Tibial nerve (tissue), 4 donors: ENCODE data around the gene TOR2A.

ENCODE experiments used
- EP300 ChIP-seq, 2 donors: sonication (generic); formaldehyde crosslinking; IDR thresholded peaks; one replicate each; pipeline ENCODE4 v1.6.1; 2017; ENCODE audit warnings: antibody characterized with exemption in 2 of 2, mild to moderate bottlenecking in 1 of 2
- TF ChIP-seq, protein P1 (sequence below), 5 experiments: fragments of 200-600 bp in 3 of 5; fragments of 450-650 bp in 2 of 5; sonication (generic) in 3 of 5; IDR thresholded peaks; one replicate each; pipeline ENCODE4 v1.5.1; 2016 to 2019; ENCODE audit warnings: antibody characterized with exemption in 5 of 5, mild to moderate bottlenecking in 3 of 5, moderate library complexity in 2 of 5

DNA sequence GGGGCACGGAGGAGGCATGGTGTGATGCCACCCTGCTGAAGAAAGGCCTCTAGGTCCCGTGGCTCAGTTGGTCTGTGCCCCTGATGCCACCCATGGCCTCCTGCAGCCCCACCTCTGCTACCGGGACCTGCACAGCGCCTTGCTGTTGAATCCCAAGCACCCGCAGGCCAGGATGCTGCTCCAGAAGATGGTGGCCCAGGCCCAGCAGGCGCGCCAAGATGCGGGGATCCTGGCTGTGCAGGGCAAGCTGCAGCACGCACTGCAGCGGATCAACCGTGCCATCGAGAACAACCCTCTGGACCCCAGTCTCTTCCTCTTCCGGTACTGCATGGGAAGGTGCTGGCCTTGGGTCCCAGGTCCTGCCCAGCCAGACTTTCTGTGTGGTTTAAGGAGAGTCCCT lies 12.1 kb downstream of the TOR2A start:
- no peak for TF ChIP-seq EP300 (IDR thresholded peaks at IDR 0.05)
- TF ChIP-seq, protein P1, sequence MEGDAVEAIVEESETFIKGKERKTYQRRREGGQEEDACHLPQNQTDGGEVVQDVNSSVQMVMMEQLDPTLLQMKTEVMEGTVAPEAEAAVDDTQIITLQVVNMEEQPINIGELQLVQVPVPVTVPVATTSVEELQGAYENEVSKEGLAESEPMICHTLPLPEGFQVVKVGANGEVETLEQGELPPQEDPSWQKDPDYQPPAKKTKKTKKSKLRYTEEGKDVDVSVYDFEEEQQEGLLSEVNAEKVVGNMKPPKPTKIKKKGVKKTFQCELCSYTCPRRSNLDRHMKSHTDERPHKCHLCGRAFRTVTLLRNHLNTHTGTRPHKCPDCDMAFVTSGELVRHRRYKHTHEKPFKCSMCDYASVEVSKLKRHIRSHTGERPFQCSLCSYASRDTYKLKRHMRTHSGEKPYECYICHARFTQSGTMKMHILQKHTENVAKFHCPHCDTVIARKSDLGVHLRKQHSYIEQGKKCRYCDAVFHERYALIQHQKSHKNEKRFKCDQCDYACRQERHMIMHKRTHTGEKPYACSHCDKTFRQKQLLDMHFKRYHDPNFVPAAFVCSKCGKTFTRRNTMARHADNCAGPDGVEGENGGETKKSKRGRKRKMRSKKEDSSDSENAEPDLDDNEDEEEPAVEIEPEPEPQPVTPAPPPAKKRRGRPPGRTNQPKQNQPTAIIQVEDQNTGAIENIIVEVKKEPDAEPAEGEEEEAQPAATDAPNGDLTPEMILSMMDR (IDR thresholded peaks at IDR 0.05) = no peak
